Small intestine (tissue), 7 donors: ENCODE data around the gene DLST. TPM values are rescaled to one million over a fixed set of nuclear protein-coding genes. Genes with fewer than 3 reads are reported as not detected.
A peak's percentile ranks its signal among the peaks of the same experiment; 100 is the strongest.

Experiments
- DNase-seq, 2 donors: peaks; one replicate each; pipeline versions ENCODE4 v3.0.0 to v3.0.0-alpha.2; 2013
- FAIRE-seq: peaks from 2 replicates; lab custom pipeline; 2012; peaks lifted over from hg19 to GRCh38; lab: Jason Lieb, UNC
- H3K27ac ChIP-seq, 3 donors: one replicate each; pipeline ENCODE4 v1.5.1; 2013; ENCODE audit warnings: low read length in 2 of 3, mild to moderate bottlenecking in 2 of 3, control low read depth in 1 of 3, inconsistent platforms in 1 of 3, low read depth in 1 of 3, moderate library complexity in 1 of 3
- H3K27me3 ChIP-seq, 3 donors: one replicate each; pipeline ENCODE4 v1.6.1; 2013; ENCODE audit warnings: low read length in 3 of 3, inconsistent platforms in 1 of 3; ENCODE audit not compliant: control insufficient read depth in 3 of 3, insufficient read depth in 3 of 3
- H3K36me3 ChIP-seq, 3 donors: one replicate each; pipeline ENCODE4 v1.6.1; 2013; ENCODE audit warnings: low read length in 3 of 3, inconsistent platforms in 1 of 3, low read depth in 1 of 3, mild to moderate bottlenecking in 1 of 3, moderate library complexity in 1 of 3; ENCODE audit not compliant: control insufficient read depth in 3 of 3, insufficient read depth in 2 of 3
- H3K4me1 ChIP-seq, 3 donors: one replicate each; pipeline ENCODE4 v1.6.1; 2013; ENCODE audit warnings: low read length in 2 of 3, inconsistent platforms in 1 of 3, low read depth in 1 of 3, mild to moderate bottlenecking in 1 of 3, moderate library complexity in 1 of 3; ENCODE audit not compliant: control insufficient read depth in 3 of 3, insufficient read depth in 2 of 3
- H3K4me3 ChIP-seq, 3 donors: one replicate each; pipeline ENCODE4 v1.5.1; 2013; ENCODE audit warnings: low read length in 3 of 3, control low read depth in 1 of 3, inconsistent platforms in 1 of 3, low read depth in 1 of 3, mild to moderate bottlenecking in 1 of 3, moderate library complexity in 1 of 3
- H3K9me3 ChIP-seq, 2 donors: one replicate each; pipeline ENCODE4 v1.6.1; 2013; ENCODE audit warnings: low read depth in 1 of 2, low read length in 1 of 2; ENCODE audit not compliant: control insufficient read depth in 2 of 2, insufficient read depth in 1 of 2
- WGBS, 3 donors: extraction: QIAGEN DNeasy Blood & Tissue Kit; methylation state at CpG; one replicate each; pipeline ENCODE4 v1.1.7; 2013; 5-methylcytosine and 5-hydroxymethylcytosine counted together
- polyA plus RNA-seq, 4 donors: library from polyadenylated mRNA; stranded (reverse) in 3 of 4; unstranded in 1 of 4; fragments of 200-250 nt in 3 of 4; fragments of 120-200 nt in 1 of 4; gene quantifications; one replicate each; pipeline versions ENCODE4 v1.2.1 to v1.2.3, GENCODE V29; 2013
- donor health status: healthy with polysubstance abuse.
- donor health status: control.
- donor health status: control.
- donor health status: Bipolar disorder and iron deficiency.
- donor health status: healthy.

DLST gene
- polyA plus RNA-seq, 4 donors: 94.2 to 110 (median 97.8) TPM

- H3K4me1 ChIP-seq: peaks cover 2 to 14% (median 3%) of the 10 kb centered on the region in 3 donors
- no peak overlapping the region for H3K4me3 ChIP-seq
- DNase-seq (no peak), FAIRE-seq (no peak)
- 48 to 79% (median 66%) methylated on average over 4 of the region's 4 CpGs for WGBS, 3 donors
- H3K27me3 ChIP-seq: no peaks in the 10 kb centered on the region
- no peak overlapping the region for H3K27ac ChIP-seq
- H3K9me3 ChIP-seq: no peaks in the 10 kb centered on the region
- H3K36me3 ChIP-seq: no peaks in the 10 kb centered on the region
Measured at GRCh38 chr14:74855945-74856344, 25.8 kb upstream of the DLST start.

GRCh38 chr14:74856366-74856765, 25.4 kb upstream of the DLST start:
- H3K27me3 ChIP-seq: no peaks in the 10 kb centered on the region
- DNase-seq (no peak), FAIRE-seq (no peak)
- no peaks in the 10 kb centered on the region for H3K9me3 ChIP-seq
- H3K36me3 ChIP-seq: no peaks in the 10 kb centered on the region
- WGBS, 3 donors: 76 to 83% (median 82%) methylated on average over 1 of the region's 1 CpG
- no peak overlapping the region for H3K4me3 ChIP-seq
- peaks cover 2 to 14% (median 3%) of the 10 kb centered on the region in 3 donors for H3K4me1 ChIP-seq
- H3K27ac ChIP-seq: no peak overlapping the region

GRCh38 chr14:74858022-74858421, 23.7 kb upstream of the DLST start:
- H3K27me3 ChIP-seq: no peaks in the 10 kb centered on the region
- no peak overlapping the region for H3K4me3 ChIP-seq
- H3K36me3 ChIP-seq: no peaks in the 10 kb centered on the region
- WGBS, 3 donors: 73 to 93% (median 90%) methylated on average over 1 of the region's 1 CpG
- peaks cover 2 to 14% (median 3%) of the 10 kb centered on the region in 3 donors for H3K4me1 ChIP-seq
- no peaks in the 10 kb centered on the region for H3K9me3 ChIP-seq
- no peak for FAIRE-seq
- H3K27ac ChIP-seq: no peak overlapping the region
- DNase-seq: no peak

- 45 to 63% (median 57%) methylated on average over 10 of the region's 10 CpGs for WGBS, 3 donors
- FAIRE-seq (no peak), DNase-seq (no peak)
- Histone ChIP-seq H3K9me3 (no peaks in the 10 kb centered on the region), H3K27ac (no peak overlapping the region), H3K27me3 (no peaks in the 10 kb centered on the region), H3K4me1 (peaks cover 0 to 3% (median 0%) of the 10 kb centered on the region in 3 donors), H3K4me3 (no peak overlapping the region), H3K36me3 (no peaks in the 10 kb centered on the region)
Measured at GRCh38 chr14:74859757-74860552, 21.8 kb upstream of the DLST start.

GRCh38 chr14:74860899-74861733, 20.6 kb upstream of the DLST start:
- Histone ChIP-seq H3K27me3 (no peaks in the 10 kb centered on the region), H3K4me3 (no peak overlapping the region), H3K36me3 (no peaks in the 10 kb centered on the region), H3K9me3 (no peaks in the 10 kb centered on the region), H3K27ac (no peak overlapping the region), H3K4me1 (no peaks in the 10 kb centered on the region)
- no peak for FAIRE-seq
- peak; percentile 88 to 90 for DNase-seq
- 25 to 27% (median 26%) methylated on average over 7 of the region's 7 CpGs for WGBS, 3 donors

- no peaks in the 10 kb centered on the region for H3K4me1 ChIP-seq
- H3K9me3 ChIP-seq: no peaks in the 10 kb centered on the region
- H3K4me3 ChIP-seq: no peak overlapping the region
- H3K36me3 ChIP-seq: no peaks in the 10 kb centered on the region
- DNase-seq (no peak), FAIRE-seq (no peak)
- no peak overlapping the region for H3K27ac ChIP-seq
- 67 to 70% (median 69%) methylated on average over 3 of the region's 3 CpGs for WGBS, 3 donors
- no peaks in the 10 kb centered on the region for H3K27me3 ChIP-seq
Measured at GRCh38 chr14:74861734-74862090, 20.0 kb upstream of the DLST start.

GRCh38 chr14:74863274-74863673, 18.4 kb upstream of the DLST start:
- FAIRE-seq (no peak), DNase-seq (no peak)
- no peaks in the 10 kb centered on the region for H3K4me1 ChIP-seq
- H3K36me3 ChIP-seq: no peaks in the 10 kb centered on the region
- WGBS, 3 donors: 82 to 93% (median 85%) methylated on average over 9 of the region's 9 CpGs
- H3K4me3 ChIP-seq: no peak overlapping the region
- H3K27me3 ChIP-seq: no peaks in the 10 kb centered on the region
- no peak overlapping the region for H3K27ac ChIP-seq
- no peaks in the 10 kb centered on the region for H3K9me3 ChIP-seq

- FAIRE-seq (no peak), DNase-seq (no peak)
- Histone ChIP-seq H3K4me3 (no peak overlapping the region), H3K27ac (no peak overlapping the region), H3K27me3 (no peaks in the 10 kb centered on the region), H3K9me3 (no peaks in the 10 kb centered on the region), H3K36me3 (no peaks in the 10 kb centered on the region), H3K4me1 (no peaks in the 10 kb centered on the region)
- 78 to 85% (median 84%) methylated on average over 9 of the region's 9 CpGs for WGBS, 3 donors
Measured at GRCh38 chr14:74864198-74864597, 17.5 kb upstream of the DLST start.
